GM23248 (cell line): ENCODE results near the gene SIVA1.

Experiments used
- EZH2 ChIP-seq: fragments of 200-600 bp; sonication (generic); IDR thresholded peaks from 2 replicates; pipeline ENCODE4 v1.6.1; 2018; ENCODE audit warnings: antibody characterized with exemption, mild to moderate bottlenecking; ENCODE audit not compliant: insufficient read depth, poor library complexity, severe bottlenecking
- EZH2phosphoT487 ChIP-seq: fragments of 200-600 bp; sonication (generic); IDR thresholded peaks from 2 replicates; pipeline ENCODE4 v1.6.1; 2018; ENCODE audit warnings: antibody characterized with exemption, moderate library complexity, mild to moderate bottlenecking, low read depth; ENCODE audit not compliant: insufficient read depth

DNA sequence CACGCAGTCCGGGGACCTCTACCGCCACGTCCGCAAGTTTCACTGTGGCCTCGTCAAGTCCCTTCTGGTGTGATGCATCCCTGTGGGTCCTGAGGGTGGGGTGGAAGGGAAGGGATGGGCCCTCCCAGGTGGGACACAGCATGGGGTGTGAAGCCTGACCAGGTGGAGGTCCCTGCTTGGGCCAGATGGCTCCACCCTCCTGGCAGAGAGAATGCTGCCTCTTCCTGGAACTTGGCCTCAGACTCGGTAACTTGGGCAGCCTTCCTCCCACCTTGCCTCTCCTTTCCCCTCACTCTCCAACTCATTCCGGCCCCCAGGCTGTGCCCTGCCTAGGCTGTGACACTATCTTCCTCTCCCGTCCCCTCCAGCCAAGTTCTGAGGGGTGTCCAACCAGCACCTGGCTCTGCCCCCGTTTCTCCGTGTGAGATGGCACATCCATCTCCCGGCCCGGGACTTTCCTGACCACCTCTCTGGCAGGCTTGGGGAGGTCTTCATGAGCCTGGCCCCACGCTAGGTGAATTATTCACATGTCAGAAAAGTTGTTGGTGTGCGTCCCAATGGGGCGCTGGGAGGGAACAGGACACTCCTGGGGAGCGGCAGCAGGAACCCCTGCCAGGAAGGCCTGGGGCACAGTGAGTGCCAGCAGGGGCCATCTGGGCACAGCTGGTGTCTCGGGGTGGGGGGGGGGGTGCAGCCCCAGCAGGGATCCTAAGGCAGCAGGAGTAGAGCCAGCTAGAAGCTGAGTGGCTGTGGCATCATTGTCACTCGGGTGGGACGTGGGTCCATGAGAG, 49.6 kb downstream of the SIVA1 start:
- TF ChIP-seq EZH2phosphoT487 (no peak), EZH2 (no peak)
